ENCODE measurements around the gene ROBO3. TPM values are rescaled to one million over a fixed set of nuclear protein-coding genes. Genes with fewer than 3 reads are reported as not detected.

ROBO3 gene
- total RNA-seq, 6 experiments from 2014 or later: 0.80 to 3.6 (median 1.8) TPM

DNA sequence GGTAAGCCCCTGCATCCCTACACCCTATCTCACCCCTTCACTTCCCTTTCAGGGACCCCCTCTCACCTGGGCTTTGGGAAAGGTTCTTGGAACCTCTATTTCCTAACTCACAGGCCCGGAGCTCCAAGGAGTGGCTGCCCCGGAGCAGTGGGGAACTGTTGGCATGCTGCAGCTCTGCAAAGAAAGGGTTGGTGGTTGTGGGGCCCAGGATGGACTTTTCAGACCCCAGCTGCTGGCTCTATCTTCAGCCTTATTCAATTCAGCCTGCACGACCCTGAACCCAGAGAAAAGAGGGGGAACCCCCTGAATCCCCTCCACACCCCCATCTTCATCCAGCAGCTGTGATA is 22.4 kb downstream of the ROBO3 start:
- no peak for DNase-seq
- TF ChIP-seq, protein P1, sequence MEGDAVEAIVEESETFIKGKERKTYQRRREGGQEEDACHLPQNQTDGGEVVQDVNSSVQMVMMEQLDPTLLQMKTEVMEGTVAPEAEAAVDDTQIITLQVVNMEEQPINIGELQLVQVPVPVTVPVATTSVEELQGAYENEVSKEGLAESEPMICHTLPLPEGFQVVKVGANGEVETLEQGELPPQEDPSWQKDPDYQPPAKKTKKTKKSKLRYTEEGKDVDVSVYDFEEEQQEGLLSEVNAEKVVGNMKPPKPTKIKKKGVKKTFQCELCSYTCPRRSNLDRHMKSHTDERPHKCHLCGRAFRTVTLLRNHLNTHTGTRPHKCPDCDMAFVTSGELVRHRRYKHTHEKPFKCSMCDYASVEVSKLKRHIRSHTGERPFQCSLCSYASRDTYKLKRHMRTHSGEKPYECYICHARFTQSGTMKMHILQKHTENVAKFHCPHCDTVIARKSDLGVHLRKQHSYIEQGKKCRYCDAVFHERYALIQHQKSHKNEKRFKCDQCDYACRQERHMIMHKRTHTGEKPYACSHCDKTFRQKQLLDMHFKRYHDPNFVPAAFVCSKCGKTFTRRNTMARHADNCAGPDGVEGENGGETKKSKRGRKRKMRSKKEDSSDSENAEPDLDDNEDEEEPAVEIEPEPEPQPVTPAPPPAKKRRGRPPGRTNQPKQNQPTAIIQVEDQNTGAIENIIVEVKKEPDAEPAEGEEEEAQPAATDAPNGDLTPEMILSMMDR (IDR thresholded peaks at IDR 0.05): no peak
- TF ChIP-seq POLR2A (IDR thresholded peaks at IDR 0.05): no peak
- no peaks in the 10 kb centered on the region for H3K36me3 ChIP-seq
- H3K4me3 ChIP-seq: no peak overlapping the region
- H3K27ac ChIP-seq: no peak overlapping the region
- no peaks in the 10 kb centered on the region for H3K9me3 ChIP-seq
- intact Hi-C loops (cut with DNase I): no loop called here
- 64% methylated on average over 2 of the region's 3 CpGs for WGBS (ENCODE audit: insufficient coverage, low coverage, low lambda C conversion rate, missing lambda C conversion rate)
- no peak for ATAC-seq
- no peaks in the 10 kb centered on the region for H3K27me3 ChIP-seq
- H3K4me1 ChIP-seq: peaks cover 0 to 5% (median 3%) of the 10 kb centered on the region in 4 donors

DNA sequence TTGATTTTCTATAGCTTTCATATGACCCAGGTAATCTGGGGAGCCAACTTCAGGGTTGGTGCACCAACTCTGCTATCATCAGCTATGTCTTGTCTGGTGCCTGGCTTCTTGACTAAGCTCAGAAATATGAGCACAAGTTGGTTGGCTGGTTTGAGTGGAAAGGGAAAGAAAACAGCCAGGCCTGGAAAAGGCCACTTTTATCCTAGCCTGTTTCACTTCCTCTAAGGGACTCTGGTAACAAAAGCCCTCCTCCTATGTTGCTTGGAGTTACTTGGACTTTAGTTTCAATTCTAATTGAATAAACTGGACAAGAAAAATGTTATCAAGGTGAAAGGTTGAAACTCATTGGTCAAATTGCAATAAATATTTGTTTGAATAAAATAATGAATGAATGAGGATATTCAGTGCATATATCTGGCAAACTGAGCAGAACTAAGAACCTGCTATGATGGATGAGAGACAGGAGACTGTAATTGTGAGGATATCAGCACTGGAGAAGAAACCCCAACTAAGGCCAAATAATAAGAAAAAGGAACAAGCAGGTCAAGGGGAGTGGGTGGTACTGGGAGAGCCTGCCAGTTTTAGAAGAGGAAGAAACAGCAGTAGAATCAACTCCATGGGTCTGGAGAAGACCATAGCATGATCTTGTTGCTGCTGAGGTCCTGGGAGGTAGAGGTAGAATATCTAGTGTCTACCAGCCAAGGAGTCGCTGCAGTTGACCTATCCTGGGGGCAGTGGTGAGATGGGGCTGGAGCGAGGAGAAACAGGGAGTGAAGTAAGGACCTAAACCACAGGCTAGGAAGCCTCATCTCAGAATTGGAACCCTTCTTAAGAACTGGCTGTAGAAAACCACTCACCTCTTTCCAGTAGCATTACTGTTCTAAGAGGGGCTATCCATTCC is 24.2 kb downstream of the ROBO3 start:
- 92% methylated on average over 2 of the region's 2 CpGs for WGBS (ENCODE audit: insufficient coverage, low coverage, low lambda C conversion rate, missing lambda C conversion rate)
- H3K27ac ChIP-seq: no peak overlapping the region
- H3K9me3 ChIP-seq: no peaks in the 10 kb centered on the region
- no peaks in the 10 kb centered on the region for H3K27me3 ChIP-seq
- TF ChIP-seq POLR2A (IDR thresholded peaks at IDR 0.05): no peak
- TF ChIP-seq, protein P1 (IDR thresholded peaks at IDR 0.05): no peak
- H3K36me3 ChIP-seq: no peaks in the 10 kb centered on the region
- H3K4me1 ChIP-seq: no peaks in the 10 kb centered on the region
- intact Hi-C loops (cut with DNase I): no loop called here
- H3K4me3 ChIP-seq: no peak overlapping the region
- ATAC-seq: no peak
- no peak for DNase-seq

DNA sequence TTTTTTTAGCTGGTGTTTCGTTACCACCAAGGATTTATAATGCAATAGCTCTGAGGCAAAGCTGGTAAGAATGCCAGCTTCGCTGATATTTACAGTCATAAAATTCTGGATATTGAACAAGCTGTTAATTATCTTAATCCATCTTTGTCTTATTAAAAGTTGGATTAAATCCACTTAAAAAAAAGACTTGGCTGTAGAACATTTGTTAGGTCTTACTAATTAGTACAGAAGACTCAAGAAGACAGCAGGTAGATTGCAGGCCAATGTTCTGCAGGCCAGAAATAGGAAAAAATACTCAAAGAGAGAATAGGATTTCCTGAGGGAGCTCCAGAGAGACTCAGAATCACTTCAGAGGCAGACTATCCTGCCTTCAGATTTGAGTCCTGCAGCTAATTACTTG is 24.9 kb downstream of the ROBO3 start:
- no peaks in the 10 kb centered on the region for H3K9me3 ChIP-seq
- 78% methylated on average over 2 of the region's 2 CpGs for WGBS (ENCODE audit: insufficient coverage, low coverage, low lambda C conversion rate, missing lambda C conversion rate)
- H3K27me3 ChIP-seq: no peaks in the 10 kb centered on the region
- ATAC-seq (no peak), DNase-seq (no peak)
- intact Hi-C loops (cut with DNase I): no loop called here
- no peak overlapping the region for H3K27ac ChIP-seq
- TF ChIP-seq POLR2A (IDR thresholded peaks at IDR 0.05): no peak
- TF ChIP-seq, protein P1 (IDR thresholded peaks at IDR 0.05): no peak
- H3K36me3 ChIP-seq: no peaks in the 10 kb centered on the region
- no peak overlapping the region for H3K4me3 ChIP-seq
- no peaks in the 10 kb centered on the region for H3K4me1 ChIP-seq

DNA sequence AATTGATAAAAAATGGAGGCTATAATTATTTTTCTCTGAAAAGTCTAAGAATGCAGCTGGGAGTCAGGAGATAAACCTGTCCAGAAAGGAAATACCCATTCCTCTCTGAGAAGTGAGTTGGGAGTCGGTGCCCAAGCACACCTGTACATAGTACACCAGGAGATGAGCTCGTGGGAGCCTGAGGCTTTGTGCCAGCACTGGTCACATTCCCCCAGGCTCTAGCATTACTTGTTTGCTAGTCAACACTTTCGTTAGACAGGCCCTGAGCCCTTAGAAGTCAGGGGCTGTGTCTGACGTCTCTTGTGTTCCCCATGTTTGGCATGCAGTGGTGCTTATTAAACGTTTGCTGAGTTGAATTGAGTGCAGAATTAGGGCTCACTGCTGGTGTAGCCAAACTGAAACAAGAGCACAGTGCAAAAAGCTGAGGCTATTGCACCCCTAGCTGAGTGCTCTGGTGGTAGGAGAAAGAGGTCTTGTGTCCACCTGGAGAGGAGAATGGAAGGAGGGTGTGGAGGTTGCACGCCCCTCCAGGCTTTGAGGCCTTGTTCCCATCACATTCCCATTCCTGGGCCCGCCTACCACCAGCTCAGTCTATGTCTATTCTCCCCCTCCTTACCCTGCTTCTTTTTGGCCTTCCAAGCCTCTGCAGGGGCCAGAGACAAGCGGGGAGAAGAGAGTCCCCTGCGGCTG is 25.6 kb downstream of the ROBO3 start:
- Histone ChIP-seq H3K27me3 (no peaks in the 10 kb centered on the region), H3K27ac (no peak overlapping the region), H3K36me3 (no peaks in the 10 kb centered on the region), H3K4me1 (no peaks in the 10 kb centered on the region), H3K9me3 (no peaks in the 10 kb centered on the region), H3K4me3 (no peak overlapping the region)
- intact Hi-C loops (cut with DNase I): no loop called here
- ATAC-seq (no peak), DNase-seq (no peak)
- 62% methylated on average over 3 of the region's 9 CpGs for WGBS (ENCODE audit: insufficient coverage, low coverage, low lambda C conversion rate, missing lambda C conversion rate)
- no peak for TF ChIP-seq POLR2A (IDR thresholded peaks at IDR 0.05)

DNA sequence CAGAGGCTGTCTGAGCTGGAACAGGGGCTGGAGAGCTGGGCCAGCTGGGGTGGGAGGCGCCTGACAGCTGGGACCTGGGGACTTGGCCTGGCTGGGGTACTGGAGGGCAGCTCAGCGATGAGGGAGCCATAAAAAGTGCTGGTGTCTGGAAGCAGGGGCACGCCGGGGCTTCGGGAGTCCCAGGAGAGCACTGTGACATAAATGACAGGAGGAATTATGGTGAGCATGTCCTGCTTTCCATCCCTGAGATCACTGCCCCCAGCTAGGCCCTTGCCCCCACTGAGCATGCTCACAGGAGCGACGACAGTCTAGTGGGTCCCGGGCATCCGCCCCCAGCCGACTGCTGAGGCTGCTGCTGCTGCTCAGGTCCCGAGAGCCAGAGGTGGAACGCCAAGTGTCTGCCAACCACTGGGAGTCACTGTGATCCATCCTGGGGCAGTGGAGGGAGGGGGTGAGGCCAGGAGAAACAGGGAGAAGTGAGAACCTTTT is 26.2 kb downstream of the ROBO3 start:
- H3K4me3 ChIP-seq: no peak overlapping the region
- no peak overlapping the region for H3K27ac ChIP-seq
- WGBS (ENCODE audit: insufficient coverage, low coverage, low lambda C conversion rate, missing lambda C conversion rate): 57% methylated on average over 8 of the region's 12 CpGs
- DNase-seq (peak in 1 of 3 donors; percentile 45), ATAC-seq (no peak)
- no peaks in the 10 kb centered on the region for H3K27me3 ChIP-seq
- H3K36me3 ChIP-seq: no peaks in the 10 kb centered on the region
- no peaks in the 10 kb centered on the region for H3K4me1 ChIP-seq
- TF ChIP-seq, protein P1 (IDR thresholded peaks at IDR 0.05): no peak
- no peak for TF ChIP-seq POLR2A (IDR thresholded peaks at IDR 0.05)
- intact Hi-C loops (cut with DNase I): no loop called here
- no peaks in the 10 kb centered on the region for H3K9me3 ChIP-seq
